ENCODE measurements around the gene NT5DC2. TPM values are rescaled to one million over a fixed set of nuclear protein-coding genes. Genes with fewer than 3 reads are reported as not detected.

The NT5DC2 gene
- total RNA-seq, 2 donors from 2014 or later, result 47.6 to 83.4 TPM

DNA sequence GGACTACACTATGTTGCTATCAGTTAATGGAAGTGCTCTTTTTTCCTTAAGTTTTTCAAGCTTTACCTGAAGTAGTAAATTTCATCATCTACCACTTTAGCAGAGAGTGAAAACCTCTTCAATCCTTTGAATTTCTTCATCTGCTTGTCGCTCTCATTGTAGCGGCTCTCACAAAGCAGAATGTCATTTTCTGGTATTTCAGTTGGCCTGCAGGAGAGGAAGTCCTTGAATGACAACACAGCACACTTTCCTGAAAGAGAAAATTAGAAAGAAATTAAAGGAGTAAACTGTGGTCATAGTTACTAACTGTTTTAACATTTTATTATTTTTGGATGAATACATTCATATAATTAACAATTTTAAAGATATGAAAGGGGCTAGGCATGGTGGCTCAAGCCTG, 30.3 kb upstream of the NT5DC2 start:
- ATAC-seq (ENCODE audit: insufficient number of reproducible peaks, low FRiP score, low read depth), result no peak
- Histone ChIP-seq H3K27ac (no peak overlapping the region), H3K36me3 (peaks cover 25% of the 10 kb centered on the region)

DNA sequence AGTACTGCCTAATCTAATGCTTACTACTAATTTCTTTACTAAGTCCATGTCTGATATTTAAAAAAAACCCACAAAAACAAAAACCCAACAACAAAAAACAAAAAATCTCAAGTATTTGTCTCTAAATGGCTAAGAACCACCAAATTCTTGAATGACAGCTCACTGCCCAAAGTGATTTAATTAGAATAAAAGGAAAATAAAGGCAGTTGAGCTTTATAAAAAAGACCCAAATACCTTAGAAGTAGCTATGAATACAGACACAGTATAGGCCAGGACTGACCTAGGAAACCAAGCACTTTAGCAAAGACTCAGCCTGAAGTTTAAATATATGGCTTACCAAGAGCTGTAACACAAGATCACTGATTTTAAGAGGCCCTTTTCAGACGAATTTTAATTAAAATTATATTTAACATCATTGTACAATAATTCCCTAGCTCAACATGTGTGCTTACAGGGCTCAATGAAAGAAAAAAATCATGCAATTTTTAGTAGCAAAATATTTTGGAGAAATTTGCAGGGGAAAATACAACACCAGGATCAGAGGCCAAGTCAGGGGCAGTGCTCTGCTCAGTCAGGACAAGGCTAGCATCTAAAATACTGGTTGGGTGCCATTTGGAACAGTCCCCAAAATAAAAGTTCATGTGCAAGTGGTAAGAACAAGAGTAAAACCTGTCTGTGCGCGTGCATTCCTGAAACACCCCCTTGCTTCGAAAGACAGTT, 27.5 kb upstream of the NT5DC2 start:
- Histone ChIP-seq H3K9me3 (no peaks in the 10 kb centered on the region), H3K4me1 (ENCODE audit: control insufficient read depth in 1 of 2, low read depth in 2 of 2) (no peaks in the 10 kb centered on the region), H3K27me3 (replicated peaks; ENCODE audit: insufficient read depth) (no peaks in the 10 kb centered on the region), H3K4me3 (no peak overlapping the region), H3K36me3 (peaks cover 28% of the 10 kb centered on the region), H3K27ac (no peak overlapping the region)
- no peak for DNase-seq (ENCODE audit: low spot score)
- no peak for ATAC-seq (ENCODE audit: insufficient number of reproducible peaks, low FRiP score, low read depth)
- TF ChIP-seq CTCF (IDR thresholded peaks at IDR 0.05), result no peak

More for the DNA sequence above, 30.3 kb upstream of the NT5DC2 start:
- TF ChIP-seq CTCF (IDR thresholded peaks at IDR 0.05), result no peak
- Histone ChIP-seq H3K27me3 (replicated peaks; ENCODE audit: insufficient read depth) (no peaks in the 10 kb centered on the region), H3K4me3 (no peak overlapping the region), H3K9me3 (no peaks in the 10 kb centered on the region), H3K4me1 (ENCODE audit: control insufficient read depth in 1 of 2, low read depth in 2 of 2) (no peaks in the 10 kb centered on the region)
- DNase-seq (ENCODE audit: low spot score), result no peak

GRCh38 chr3:52558436-52558835, 24.8 kb upstream of the NT5DC2 start:
- H3K4me1 ChIP-seq (ENCODE audit: control insufficient read depth in 1 of 2, low read depth in 2 of 2), result no peaks in the 10 kb centered on the region
- peaks cover 36% of the 10 kb centered on the region for H3K36me3 ChIP-seq
- DNase-seq (ENCODE audit: low spot score) (no peak), ATAC-seq (ENCODE audit: insufficient number of reproducible peaks, low FRiP score, low read depth) (no peak)
- no peaks in the 10 kb centered on the region for H3K9me3 ChIP-seq
- no peaks in the 10 kb centered on the region for H3K27me3 ChIP-seq (replicated peaks; ENCODE audit: insufficient read depth)
- TF ChIP-seq CTCF (IDR thresholded peaks at IDR 0.05), result no peak
- H3K4me3 ChIP-seq, result no peak overlapping the region
- H3K27ac ChIP-seq, result no peak overlapping the region

- H3K27ac ChIP-seq, result no peak overlapping the region
- ATAC-seq (ENCODE audit: insufficient number of reproducible peaks, low FRiP score, low read depth), result no peak
Measured at GRCh38 chr3:52557011-52557960, 23.6 kb upstream of the NT5DC2 start.

More at GRCh38 chr3:52557011-52557960, 23.6 kb upstream of the NT5DC2 start:
- no peaks in the 10 kb centered on the region for H3K27me3 ChIP-seq (replicated peaks; ENCODE audit: insufficient read depth)
- H3K4me3 ChIP-seq, result no peak overlapping the region
- DNase-seq (ENCODE audit: low spot score), result no peak
- no peak for TF ChIP-seq CTCF (IDR thresholded peaks at IDR 0.05)
- H3K4me1 ChIP-seq (ENCODE audit: control insufficient read depth in 1 of 2, low read depth in 2 of 2), result no peaks in the 10 kb centered on the region
- H3K9me3 ChIP-seq, result no peaks in the 10 kb centered on the region
- H3K36me3 ChIP-seq, result peaks cover 26% of the 10 kb centered on the region

Data from thoracic aorta (tissue), 2 donors.